Rectal smooth muscle tissue (tissue), 1 donor: ENCODE results near the gene EEIG1.
A peak's percentile ranks its signal among the peaks of the same experiment; 100 is the strongest.

Experiments used
- H3K27ac ChIP-seq: one replicate; pipeline ENCODE4 v1.7.0; 2013; ENCODE audit warnings: low read depth, low read length, inconsistent platforms
- H3K27me3 ChIP-seq: one replicate; pipeline ENCODE4 v1.7.0; 2013; ENCODE audit warnings: low read length; ENCODE audit not compliant: control insufficient read depth, insufficient read depth
- H3K36me3 ChIP-seq: one replicate; pipeline ENCODE4 v1.7.0; 2013; ENCODE audit warnings: low read length; ENCODE audit not compliant: control insufficient read depth, insufficient read depth
- H3K4me1 ChIP-seq: one replicate; pipeline ENCODE4 v1.7.0; 2013; ENCODE audit warnings: low read length; ENCODE audit not compliant: control insufficient read depth, insufficient read depth
- H3K4me3 ChIP-seq: one replicate; pipeline ENCODE4 v1.7.0; 2013; ENCODE audit warnings: low read length
- H3K9ac ChIP-seq: one replicate; pipeline ENCODE4 v1.7.0; 2013; ENCODE audit warnings: low read length

Gene EEIG1

GRCh38 chr9:127960410-127961154 is 20.2 kb downstream of the EEIG1 start:
- H3K4me3 ChIP-seq = no peak overlapping the region
- no peaks in the 10 kb centered on the region for H3K27me3 ChIP-seq
- peaks cover 46% of the 10 kb centered on the region for H3K4me1 ChIP-seq
- peak overlapping the region; percentile 98 for H3K27ac ChIP-seq
- no peaks in the 10 kb centered on the region for H3K36me3 ChIP-seq
- no peak overlapping the region for H3K9ac ChIP-seq

GRCh38 chr9:127959841-127960409 is 20.9 kb downstream of the EEIG1 start:
- Histone ChIP-seq H3K36me3 (no peaks in the 10 kb centered on the region), H3K27ac (peak overlapping the region; percentile 98), H3K9ac (no peak overlapping the region), H3K4me1 (peaks cover 48% of the 10 kb centered on the region), H3K27me3 (no peaks in the 10 kb centered on the region), H3K4me3 (no peak overlapping the region)

GRCh38 chr9:127959398-127959797 is 21.4 kb downstream of the EEIG1 start:
- peaks cover 50% of the 10 kb centered on the region for H3K4me1 ChIP-seq
- peak overlapping the region; percentile 98 for H3K27ac ChIP-seq
- H3K27me3 ChIP-seq = no peaks in the 10 kb centered on the region
- no peaks in the 10 kb centered on the region for H3K36me3 ChIP-seq
- no peak overlapping the region for H3K4me3 ChIP-seq
- no peak overlapping the region for H3K9ac ChIP-seq

GRCh38 chr9:127958728-127959127 is 22.1 kb downstream of the EEIG1 start:
- Histone ChIP-seq H3K4me3 (no peak overlapping the region), H3K4me1 (peaks cover 47% of the 10 kb centered on the region), H3K36me3 (no peaks in the 10 kb centered on the region), H3K9ac (no peak overlapping the region), H3K27me3 (no peaks in the 10 kb centered on the region), H3K27ac (no peak overlapping the region)

GRCh38 chr9:127955294-127956015 is 25.3 kb downstream of the EEIG1 start:
- Histone ChIP-seq H3K27ac (peak overlapping the region; percentile 54), H3K27me3 (no peaks in the 10 kb centered on the region), H3K9ac (no peak overlapping the region), H3K36me3 (no peaks in the 10 kb centered on the region), H3K4me1 (peaks cover 29% of the 10 kb centered on the region), H3K4me3 (no peak overlapping the region)

- no peak overlapping the region for H3K9ac ChIP-seq
- no peak overlapping the region for H3K4me3 ChIP-seq
- peaks cover 23% of the 10 kb centered on the region for H3K4me1 ChIP-seq
- no peaks in the 10 kb centered on the region for H3K27me3 ChIP-seq
- H3K36me3 ChIP-seq = no peaks in the 10 kb centered on the region
- peak overlapping the region; percentile 41 for H3K27ac ChIP-seq
Observed at GRCh38 chr9:127954831-127955293, 25.9 kb downstream of the EEIG1 start.

GRCh38 chr9:127953768-127954505 is 26.9 kb downstream of the EEIG1 start:
- Histone ChIP-seq H3K36me3 (no peaks in the 10 kb centered on the region), H3K27ac (no peak overlapping the region), H3K4me3 (no peak overlapping the region), H3K27me3 (no peaks in the 10 kb centered on the region), H3K4me1 (peaks cover 23% of the 10 kb centered on the region), H3K9ac (no peak overlapping the region)

- no peaks in the 10 kb centered on the region for H3K36me3 ChIP-seq
- peaks cover 23% of the 10 kb centered on the region for H3K4me1 ChIP-seq
- no peak overlapping the region for H3K27ac ChIP-seq
- no peak overlapping the region for H3K4me3 ChIP-seq
- no peaks in the 10 kb centered on the region for H3K27me3 ChIP-seq
- H3K9ac ChIP-seq = no peak overlapping the region
Observed at GRCh38 chr9:127953154-127953553, 27.6 kb downstream of the EEIG1 start.

- Histone ChIP-seq H3K27ac (peak overlapping the region; percentile 57), H3K9ac (no peak overlapping the region), H3K4me1 (peaks cover 20% of the 10 kb centered on the region), H3K27me3 (no peaks in the 10 kb centered on the region), H3K4me3 (no peak overlapping the region), H3K36me3 (peaks cover 2% of the 10 kb centered on the region)
Observed at GRCh38 chr9:127950513-127951289, 30.1 kb downstream of the EEIG1 start.

GRCh38 chr9:127949827-127950512 is 30.8 kb downstream of the EEIG1 start:
- Histone ChIP-seq H3K4me3 (no peak overlapping the region), H3K27me3 (no peaks in the 10 kb centered on the region), H3K4me1 (peaks cover 12% of the 10 kb centered on the region), H3K36me3 (peaks cover 2% of the 10 kb centered on the region), H3K27ac (peak overlapping the region; percentile 57), H3K9ac (no peak overlapping the region)
